ENCODE data around the gene CLEC16A.

The CLEC16A gene

GRCh38 chr16:11140867-11141266 is 196.5 kb downstream of the CLEC16A start:
- Mint-ChIP-seq H3K4me1 (peaks cover 46% of the 10 kb centered on the region), H3K4me3 (no peak overlapping the region), H3K27ac (no peak overlapping the region), H3K36me3 (ENCODE audit: low read depth) (peaks cover 14% of the 10 kb centered on the region), H3K27me3 (no peaks in the 10 kb centered on the region), H3K9me3 (no peaks in the 10 kb centered on the region)
- DNase-seq: no peak
- no peak for ATAC-seq

GRCh38 chr16:11141409-11142260 is 197.3 kb downstream of the CLEC16A start:
- Mint-ChIP-seq H3K27me3 (no peaks in the 10 kb centered on the region), H3K27ac (no peak overlapping the region), H3K36me3 (ENCODE audit: low read depth) (peaks cover 9% of the 10 kb centered on the region), H3K4me1 (peaks cover 43% of the 10 kb centered on the region), H3K4me3 (no peak overlapping the region), H3K9me3 (no peaks in the 10 kb centered on the region)
- ATAC-seq (no peak), DNase-seq (no peak)

GRCh38 chr16:11142261-11142630 is 197.9 kb downstream of the CLEC16A start:
- H3K36me3 Mint-ChIP-seq (ENCODE audit: low read depth): peaks cover 9% of the 10 kb centered on the region
- no peaks in the 10 kb centered on the region for H3K9me3 Mint-ChIP-seq
- H3K4me3 Mint-ChIP-seq: no peak overlapping the region
- ATAC-seq: no peak
- no peak for DNase-seq
- H3K27ac Mint-ChIP-seq: no peak overlapping the region
- no peaks in the 10 kb centered on the region for H3K27me3 Mint-ChIP-seq
- peaks cover 38% of the 10 kb centered on the region for H3K4me1 Mint-ChIP-seq

- ATAC-seq (no peak), DNase-seq (no peak)
- no peak overlapping the region for H3K27ac Mint-ChIP-seq
- no peaks in the 10 kb centered on the region for H3K27me3 Mint-ChIP-seq
- H3K4me1 Mint-ChIP-seq: peaks cover 33% of the 10 kb centered on the region
- peaks cover 5% of the 10 kb centered on the region for H3K36me3 Mint-ChIP-seq (ENCODE audit: low read depth)
- H3K4me3 Mint-ChIP-seq: no peak overlapping the region
- H3K9me3 Mint-ChIP-seq: no peaks in the 10 kb centered on the region
Observed at GRCh38 chr16:11142951-11143350, 198.6 kb downstream of the CLEC16A start.

GRCh38 chr16:11143372-11144035 is 199.1 kb downstream of the CLEC16A start:
- ATAC-seq: no peak
- Mint-ChIP-seq H3K9me3 (no peaks in the 10 kb centered on the region), H3K27me3 (no peaks in the 10 kb centered on the region), H3K4me3 (no peak overlapping the region), H3K27ac (no peak overlapping the region), H3K36me3 (ENCODE audit: low read depth) (peaks cover 1% of the 10 kb centered on the region), H3K4me1 (peaks cover 30% of the 10 kb centered on the region)
- no peak for DNase-seq

- no peak overlapping the region for H3K27ac Mint-ChIP-seq
- peaks cover 1% of the 10 kb centered on the region for H3K36me3 Mint-ChIP-seq (ENCODE audit: low read depth)
- H3K27me3 Mint-ChIP-seq: no peaks in the 10 kb centered on the region
- H3K9me3 Mint-ChIP-seq: no peaks in the 10 kb centered on the region
- peaks cover 24% of the 10 kb centered on the region for H3K4me1 Mint-ChIP-seq
- DNase-seq: no peak
- no peak overlapping the region for H3K4me3 Mint-ChIP-seq
- no peak for ATAC-seq
Observed at GRCh38 chr16:11144122-11144521, 199.8 kb downstream of the CLEC16A start.

- ATAC-seq: no peak
- Mint-ChIP-seq H3K27me3 (no peaks in the 10 kb centered on the region), H3K27ac (no peak overlapping the region), H3K9me3 (no peaks in the 10 kb centered on the region), H3K36me3 (ENCODE audit: low read depth) (peaks cover 6% of the 10 kb centered on the region), H3K4me1 (peaks cover 12% of the 10 kb centered on the region), H3K4me3 (no peak overlapping the region)
- no peak for DNase-seq
Observed at GRCh38 chr16:11145173-11145818, 200.9 kb downstream of the CLEC16A start.

- no peaks in the 10 kb centered on the region for H3K9me3 Mint-ChIP-seq
- H3K27ac Mint-ChIP-seq: no peak overlapping the region
- DNase-seq: no peak
- H3K4me1 Mint-ChIP-seq: peaks cover 9% of the 10 kb centered on the region
- no peaks in the 10 kb centered on the region for H3K27me3 Mint-ChIP-seq
- peaks cover 11% of the 10 kb centered on the region for H3K36me3 Mint-ChIP-seq (ENCODE audit: low read depth)
- ATAC-seq: no peak
- no peak overlapping the region for H3K4me3 Mint-ChIP-seq
Observed at GRCh38 chr16:11145819-11146211, 201.5 kb downstream of the CLEC16A start.

- H3K4me1 Mint-ChIP-seq: peaks cover 6% of the 10 kb centered on the region
- H3K27me3 Mint-ChIP-seq: no peaks in the 10 kb centered on the region
- peaks cover 10% of the 10 kb centered on the region for H3K36me3 Mint-ChIP-seq (ENCODE audit: low read depth)
- ATAC-seq (no peak), DNase-seq (no peak)
- no peak overlapping the region for H3K4me3 Mint-ChIP-seq
- H3K27ac Mint-ChIP-seq: no peak overlapping the region
- no peaks in the 10 kb centered on the region for H3K9me3 Mint-ChIP-seq
Observed at GRCh38 chr16:11147033-11147753, 202.8 kb downstream of the CLEC16A start.

GRCh38 chr16:11147754-11148444 is 203.5 kb downstream of the CLEC16A start:
- DNase-seq: no peak
- peaks cover 6% of the 10 kb centered on the region for H3K4me1 Mint-ChIP-seq
- peaks cover 10% of the 10 kb centered on the region for H3K36me3 Mint-ChIP-seq (ENCODE audit: low read depth)
- H3K4me3 Mint-ChIP-seq: no peak overlapping the region
- H3K27me3 Mint-ChIP-seq: no peaks in the 10 kb centered on the region
- no peaks in the 10 kb centered on the region for H3K9me3 Mint-ChIP-seq
- no peak overlapping the region for H3K27ac Mint-ChIP-seq
- no peak for ATAC-seq

GRCh38 chr16:11149011-11149616 is 204.8 kb downstream of the CLEC16A start:
- H3K27me3 Mint-ChIP-seq: no peaks in the 10 kb centered on the region
- no peak for DNase-seq
- H3K36me3 Mint-ChIP-seq (ENCODE audit: low read depth): peaks cover 10% of the 10 kb centered on the region
- no peak overlapping the region for H3K27ac Mint-ChIP-seq
- ATAC-seq: no peak
- no peaks in the 10 kb centered on the region for H3K9me3 Mint-ChIP-seq
- H3K4me3 Mint-ChIP-seq: no peak overlapping the region
- H3K4me1 Mint-ChIP-seq: peaks cover 8% of the 10 kb centered on the region

GRCh38 chr16:11150190-11150589 is 205.8 kb downstream of the CLEC16A start:
- peaks cover 12% of the 10 kb centered on the region for H3K4me1 Mint-ChIP-seq
- no peak overlapping the region for H3K27ac Mint-ChIP-seq
- H3K36me3 Mint-ChIP-seq (ENCODE audit: low read depth): peaks cover 12% of the 10 kb centered on the region

GRCh38 chr16:11151156-11151884 is 207.0 kb downstream of the CLEC16A start:
- peaks cover 20% of the 10 kb centered on the region for H3K4me1 Mint-ChIP-seq
- ATAC-seq (no peak), DNase-seq (no peak)
- H3K4me3 Mint-ChIP-seq: no peak overlapping the region
- no peak overlapping the region for H3K27ac Mint-ChIP-seq
- H3K27me3 Mint-ChIP-seq: no peaks in the 10 kb centered on the region
- H3K9me3 Mint-ChIP-seq: no peaks in the 10 kb centered on the region
- peaks cover 12% of the 10 kb centered on the region for H3K36me3 Mint-ChIP-seq (ENCODE audit: low read depth)

More at GRCh38 chr16:11150190-11150589, 205.8 kb downstream of the CLEC16A start:
- Mint-ChIP-seq H3K27me3 (no peaks in the 10 kb centered on the region), H3K9me3 (no peaks in the 10 kb centered on the region), H3K4me3 (no peak overlapping the region)
- ATAC-seq (no peak), DNase-seq (no peak)

Data from activated naive CD8-positive, alpha-beta T cell treated with anti-CD3 and anti-CD28 coated beads, Interleukin-2, amount 50 U/mL, for 24 hours (primary cell).